MM.1S (cell line): ENCODE measurements around the gene NINL.

Source experiments
- CTCF ChIP-seq: fragments of 300-600 bp; sonication (generic); IDR thresholded peaks from 2 replicates; pipeline ENCODE4 v1.5.1; 2016; ENCODE audit warnings: antibody characterized with exemption, low read length, mixed read lengths
- EZH2phosphoT487 ChIP-seq: fragments of 300-600 bp; sonication (generic); IDR thresholded peaks from 2 replicates; pipeline ENCODE4 v1.6.1; 2018; ENCODE audit warnings: antibody characterized with exemption, low read length

GRCh38 chr20:25444556-25444955 is 140.8 kb downstream of the NINL start:
- TF ChIP-seq CTCF (no peak), EZH2phosphoT487 (no peak)
